Psoas muscle (tissue), 8 donors: ENCODE results near the gene CCDC27. TPM values are rescaled to one million over a fixed set of nuclear protein-coding genes. Genes with fewer than 3 reads are reported as not detected.

Experiments used
- ATAC-seq, 4 donors: fragments of 200-7000 bp; cut with Tn5 transposase; one replicate each; pipeline ENCODE4 v1.9.1; 2020; ENCODE audit warnings: moderate library complexity in 3 of 4, mild to moderate bottlenecking in 2 of 4
- DNase-seq, 2 donors: peaks; one replicate each; pipeline ENCODE4 v3.0.0-alpha.2; 2020
- H3K27ac ChIP-seq: fragments of 200-600 bp; one replicate; pipeline ENCODE4 v1.8.0; 2022
- H3K27me3 ChIP-seq, 3 donors: fragments of 200-600 bp in 1 of 3; one replicate each; pipeline versions ENCODE4 v1.6.1 to v1.8.0; 2013 to 2022; ENCODE audit warnings: low read length in 2 of 3, mild to moderate bottlenecking in 2 of 3, moderate library complexity in 1 of 3; ENCODE audit not compliant: insufficient read depth in 3 of 3
- H3K36me3 ChIP-seq, 2 donors: fragments of 200-600 bp in 1 of 2; one replicate each; pipeline versions ENCODE4 v1.6.1 to v1.8.0; 2013 to 2022; ENCODE audit warnings: low read depth in 1 of 2, mild to moderate bottlenecking in 1 of 2, moderate library complexity in 1 of 2; ENCODE audit not compliant: insufficient read depth in 1 of 2
- H3K4me1 ChIP-seq: fragments of 200-600 bp; one replicate; pipeline ENCODE4 v1.8.0; 2022
- H3K4me3 ChIP-seq: fragments of 200-600 bp; one replicate; pipeline ENCODE4 v1.8.0; 2022; ENCODE audit warnings: mild to moderate bottlenecking
- H3K9me3 ChIP-seq: fragments of 200-600 bp; one replicate; pipeline ENCODE4 v1.8.0; 2022
- CTCF ChIP-seq: fragments of 200-600 bp; IDR thresholded peaks from one replicate; pipeline ENCODE4 v1.8.0; 2022; ENCODE audit warnings: antibody characterized with exemption
- WGBS, 3 donors: extraction: QIAGEN DNeasy Blood & Tissue Kit; methylation state at CpG; one replicate each; pipeline versions ENCODE4 v1.1.6 to v1.1.7; 2013; 5-methylcytosine and 5-hydroxymethylcytosine counted together
- intact Hi-C, 2 donors: fragments of 100-400 bp; cut with DNase I; formaldehyde crosslinking; loops; one replicate each; pipeline versions ENCODE4 v1.11.0 to v1.14.2; 2022
- polyA plus RNA-seq, 3 donors: library from polyadenylated mRNA; stranded (reverse); fragments of 200-250 nt; gene quantifications; one replicate each; pipeline ENCODE4 v1.2.3, GENCODE V29; 2013
- total RNA-seq, 4 donors: library from RNA; stranded (reverse); fragmentation: NEBNext Ultra II Directional in 2 of 4; extraction: Animal tissue kit (Norgen Biotek cat#: 25700) in 2 of 4; gene quantifications; one replicate each; pipeline versions ENCODE4 v1.2.1 to v1.2.4, GENCODE V29; 2021 to 2023
- donor health status: healthy with polysubstance abuse.
- donor health status: DM: no; HTN: no; CAD: no; lungs with moderate emphysema.
- donor health status: Bipolar disorder and iron deficiency.
- donor health status: healthy.
- donor health status: DM: yes; HTN: yes; CAD: no.
- donor health status: DM: no; HTN: no; CAD: no.
- donor health status: DM: no; HTN: no; CAD: no.
- donor health status: DM: yes; HTN: yes; CAD: no.

Gene CCDC27
- total and polyA plus RNA-seq, 7 donors = 0.03 to 0.17 (median 0.10) TPM; not detected in 3

DNA sequence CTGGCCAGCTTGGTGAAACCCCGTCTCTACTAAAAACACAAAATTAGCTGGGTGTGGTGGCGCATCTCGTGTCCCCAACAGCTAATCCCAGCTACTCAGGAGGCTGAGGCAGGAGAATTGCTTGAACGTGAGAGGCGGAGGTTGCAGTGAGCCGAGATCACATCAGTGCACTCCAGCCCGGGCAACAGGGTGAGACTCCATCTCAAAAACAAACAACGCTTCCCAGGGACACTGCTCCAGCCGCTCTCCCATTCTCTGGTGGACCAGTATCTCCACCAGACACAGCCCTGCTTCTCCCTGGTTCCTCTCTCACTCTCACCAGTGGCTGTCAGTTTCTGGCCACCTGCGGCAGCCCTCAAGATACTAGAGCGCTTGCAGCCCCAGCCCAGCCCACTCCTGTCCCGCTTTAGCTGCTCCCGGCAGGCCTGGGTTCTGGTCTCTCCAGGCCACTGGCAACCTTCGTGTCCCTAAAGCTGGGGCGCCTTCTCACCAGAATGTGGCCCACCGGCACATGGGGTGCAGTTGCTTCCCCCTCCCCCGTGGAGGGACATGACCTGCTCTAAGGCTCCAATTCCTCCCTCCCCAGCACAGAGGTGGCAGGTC lies 65.0 kb downstream of the CCDC27 start:
- ATAC-seq = no peak
- no peak overlapping the region for H3K27ac ChIP-seq
- 94 to 97% (median 95%) methylated on average over 17 of the region's 17 CpGs for WGBS, 3 donors
- H3K27me3 ChIP-seq = no peaks in the 10 kb centered on the region
- DNase-seq = no peak
- H3K4me1 ChIP-seq = no peaks in the 10 kb centered on the region
- no peak overlapping the region for H3K4me3 ChIP-seq
- no peaks in the 10 kb centered on the region for H3K9me3 ChIP-seq
- no peak for TF ChIP-seq CTCF
- intact Hi-C loops = no loop called here
- peaks cover 2 to 73% of the 10 kb centered on the region in 2 donors for H3K36me3 ChIP-seq

- ATAC-seq = no peak
- no peaks in the 10 kb centered on the region for H3K27me3 ChIP-seq
- no peak overlapping the region for H3K27ac ChIP-seq
- DNase-seq = no peak
- no peak overlapping the region for H3K4me3 ChIP-seq
- TF ChIP-seq CTCF = no peak
- no peaks in the 10 kb centered on the region for H3K9me3 ChIP-seq
- intact Hi-C loops = no loop called here
- 89 to 92% (median 91%) methylated on average over 28 of the region's 28 CpGs for whole genome bisulfite sequencing, 3 donors
- H3K4me1 ChIP-seq = no peaks in the 10 kb centered on the region
- peaks cover 4 to 80% of the 10 kb centered on the region in 2 donors for H3K36me3 ChIP-seq
Measured at GRCh38 chr1:3817821-3818597, 65.8 kb downstream of the CCDC27 start.

GRCh38 chr1:3819771-3820200 lies 67.5 kb downstream of the CCDC27 start:
- no peaks in the 10 kb centered on the region for H3K4me1 ChIP-seq
- DNase-seq = no peak
- no peaks in the 10 kb centered on the region for H3K9me3 ChIP-seq
- WGBS, 3 donors = 69 to 75% (median 71%) methylated on average over 10 of the region's 10 CpGs
- no peak for TF ChIP-seq CTCF
- peaks cover 4 to 85% of the 10 kb centered on the region in 2 donors for H3K36me3 ChIP-seq
- H3K27ac ChIP-seq = no peak overlapping the region
- intact Hi-C loops = no loop called here
- H3K27me3 ChIP-seq = no peaks in the 10 kb centered on the region
- no peak overlapping the region for H3K4me3 ChIP-seq
- ATAC-seq = no peak

DNA sequence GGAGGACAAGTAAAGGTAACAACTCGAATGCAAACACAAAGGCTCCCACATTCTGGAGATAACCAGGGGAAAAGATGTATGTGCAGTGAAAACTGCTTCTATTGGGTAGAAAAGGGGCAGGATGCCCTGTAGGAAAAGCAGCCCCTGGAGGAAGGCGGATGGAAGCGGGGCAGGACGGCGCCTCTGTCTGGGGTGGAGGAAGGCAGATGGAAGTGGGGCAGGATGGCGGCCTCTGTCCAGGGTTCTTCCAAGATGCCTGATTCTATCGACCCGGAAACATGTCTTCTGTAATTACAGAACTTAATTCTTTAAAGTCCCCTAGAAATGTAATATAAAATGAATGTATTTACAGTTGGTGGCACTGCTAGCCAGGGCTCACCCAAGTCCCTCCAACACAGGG lies 68.1 kb downstream of the CCDC27 start:
- Histone ChIP-seq H3K27ac (no peak overlapping the region), H3K9me3 (no peaks in the 10 kb centered on the region), H3K4me3 (no peak overlapping the region), H3K4me1 (no peaks in the 10 kb centered on the region), H3K36me3 (peaks cover 4 to 83% of the 10 kb centered on the region in 2 donors), H3K27me3 (no peaks in the 10 kb centered on the region)
- TF ChIP-seq CTCF = no peak
- WGBS, 3 donors = 88 to 93% (median 88%) methylated on average over 8 of the region's 8 CpGs
- intact Hi-C loops = no loop called here
- ATAC-seq (no peak), DNase-seq (no peak)
